Iris pigment epithelial cell (primary cell): ENCODE data around the gene FITM1.

Experiments used
- DNase-seq: peaks from one replicate; pipeline ENCODE4 v3.0.0-alpha.2; 2011; ENCODE audit warnings: low read depth

The FITM1 gene

GRCh38 chr14:24160850-24161804 is 30.7 kb downstream of the FITM1 start, which contains the start of gene IRF9:
Gene IRF9, plus strand, starts transcription at chr14:24161265. Its CDS starts 880 bp downstream, at chr14:24162145.
- DNase-seq: peak; percentile 92

GRCh38 chr14:24162093-24162492 is 31.6 kb downstream of the FITM1 start:
- DNase-seq: peak; percentile 56

GRCh38 chr14:24164518-24164991 is 34.1 kb downstream of the FITM1 start:
- DNase-seq: no peak

GRCh38 chr14:24165785-24166184 is 35.3 kb downstream of the FITM1 start:
- DNase-seq: no peak

- no peak for DNase-seq
Measured at GRCh38 chr14:24167469-24168114, 37.1 kb downstream of the FITM1 start.

- peak; percentile 100 for DNase-seq
Measured at GRCh38 chr14:24171422-24172260, 41.2 kb downstream of the FITM1 start, which contains the start of gene REC8. Gene REC8, plus strand, starts transcription at chr14:24172080. Its CDS starts 473 bp downstream, at chr14:24172553.

GRCh38 chr14:24172261-24172860 is 41.9 kb downstream of the FITM1 start:
- DNase-seq: peak; percentile 17

- DNase-seq: no peak
Measured at GRCh38 chr14:24172871-24173281, 42.4 kb downstream of the FITM1 start.

- no peak for DNase-seq
Measured at GRCh38 chr14:24176599-24176998, 46.1 kb downstream of the FITM1 start.

GRCh38 chr14:24177041-24177825 is 46.8 kb downstream of the FITM1 start:
- no peak for DNase-seq

- no peak for DNase-seq
Measured at GRCh38 chr14:24177891-24178290, 47.4 kb downstream of the FITM1 start.

GRCh38 chr14:24178399-24179178 is 48.1 kb downstream of the FITM1 start:
- no peak for DNase-seq

GRCh38 chr14:24179294-24179960 is 49.0 kb downstream of the FITM1 start:
- no peak for DNase-seq

- peak; percentile 84 for DNase-seq
Measured at GRCh38 chr14:24179961-24180796, 49.7 kb downstream of the FITM1 start.

- no peak for DNase-seq
Measured at GRCh38 chr14:24181371-24182077, 51.1 kb downstream of the FITM1 start.
